IMR-90 (cell line): ENCODE data around the gene PTPRCAP. TPM values are rescaled to one million over a fixed set of nuclear protein-coding genes. Genes with fewer than 3 reads are reported as not detected.

ENCODE experiments used
- ATAC-seq: fragments of 200-7000 bp; cut with Tn5 transposase; 2 replicates; pipeline ENCODE4 v1.9.1; 2020; ENCODE audit warnings: low read depth, mild to moderate bottlenecking, moderate library complexity
- BruUV-seq: library from RNA; stranded (reverse); fragments of 400-500 nt; replicated peaks from 2 replicates; lab custom pipeline; 2021; lab: Mats Ljungman, UMichigan
- CTCF ChIA-PET: fragments of 300-600 bp; formaldehyde crosslinking; extraction: SDS; loops from one replicate; lab custom pipeline; 2021; ENCODE audit warnings: antibody characterized with exemption; lab: Yijun Ruan, JAX
- POLR2A ChIA-PET: fragments of 300-600 bp; sonication (Branson Sonifier 250); formaldehyde crosslinking; loops from one replicate; lab custom pipeline; 2022; ENCODE audit warnings: antibody characterized with exemption; ENCODE audit not compliant: unreplicated experiment; lab: Charles Lee
- DNase-seq: peaks from one replicate; pipeline ENCODE4 v3.0.0; 2013
- H2AFZ ChIP-seq: replicated peaks from 2 replicates; pipeline ENCODE3; 2013; ENCODE audit warnings: low read length, mild to moderate bottlenecking; ENCODE audit not compliant: poor library complexity
- H2AK5ac ChIP-seq: 2 replicates; pipeline ENCODE4 v1.6.1; 2013; ENCODE audit warnings: low read depth, low read length, inconsistent platforms
- H2AK9ac ChIP-seq: replicated peaks from 2 replicates; pipeline ENCODE3; 2013; ENCODE audit warnings: mild to moderate bottlenecking, low read depth, low read length, moderate library complexity; ENCODE audit not compliant: poor library complexity
- H2BK120ac ChIP-seq: 2 replicates; pipeline ENCODE4 v1.6.1; 2013; ENCODE audit warnings: low read depth, low read length, inconsistent platforms
- H2BK15ac ChIP-seq: 3 replicates; pipeline ENCODE4 v1.6.1; 2013; ENCODE audit warnings: low read depth, low read length, inconsistent platforms
- H2BK20ac ChIP-seq: 2 replicates; pipeline ENCODE4 v1.6.1; 2013; ENCODE audit warnings: low read depth, mild to moderate bottlenecking, inconsistent platforms, low read length, moderate library complexity
- H2BK5ac ChIP-seq: 2 replicates; pipeline ENCODE4 v1.6.1; 2013; ENCODE audit warnings: mild to moderate bottlenecking, low read depth, low read length, inconsistent platforms; ENCODE audit not compliant: poor library complexity, severe bottlenecking
- H3K14ac ChIP-seq: replicated peaks from 2 replicates; pipeline ENCODE4 v1.6.1; 2013; ENCODE audit warnings: low read depth, low read length, inconsistent platforms
- H3K18ac ChIP-seq: 2 replicates; pipeline ENCODE4 v1.6.1; 2013; ENCODE audit warnings: low read depth, low read length, control low read depth
- H3K23ac ChIP-seq: 2 replicates; pipeline ENCODE4 v1.6.1; 2013; ENCODE audit warnings: low read depth, low read length, inconsistent platforms
- H3K27ac ChIP-seq: 2 replicates; pipeline ENCODE4 v1.5.1; 2013; ENCODE audit warnings: mild to moderate bottlenecking, control low read depth, low read length; ENCODE audit not compliant: insufficient read depth
- H3K27me3 ChIP-seq: 2 replicates; pipeline ENCODE4 v1.6.1; 2013; ENCODE audit warnings: low read length; ENCODE audit not compliant: control insufficient read depth, insufficient read depth
- H3K36me3 ChIP-seq: 2 replicates; pipeline ENCODE4 v1.6.1; 2013; ENCODE audit warnings: low read length, mixed read lengths; ENCODE audit not compliant: control insufficient read depth, insufficient read depth
- H3K4ac ChIP-seq: 2 replicates; pipeline ENCODE4 v1.6.1; 2013; ENCODE audit warnings: low read depth, low read length, inconsistent platforms
- H3K4me1 ChIP-seq: 2 replicates; pipeline ENCODE4 v1.6.1; 2013; ENCODE audit warnings: low read length, mixed read lengths; ENCODE audit not compliant: control insufficient read depth, insufficient read depth
- H3K4me2 ChIP-seq: 2 replicates; pipeline ENCODE4 v1.6.1; 2013; ENCODE audit warnings: low read depth, mild to moderate bottlenecking, control low read depth, low read length, moderate library complexity
- H3K4me3 ChIP-seq: 2 replicates; pipeline ENCODE4 v1.5.1; 2013; ENCODE audit warnings: low read depth, mild to moderate bottlenecking, control low read depth, low read length, moderate library complexity; ENCODE audit not compliant: insufficient read depth
- H3K56ac ChIP-seq: 2 replicates; pipeline ENCODE4 v1.6.1; 2013; ENCODE audit warnings: low read length, inconsistent platforms; ENCODE audit not compliant: insufficient read depth; ENCODE audit errors: extremely low read depth
- H3K79me1 ChIP-seq, 2 experiments: 2 replicates each; pipeline ENCODE4 v1.6.1; 2013; ENCODE audit warnings: low read length in 2 of 2, inconsistent platforms in 1 of 2, low read depth in 1 of 2
- H3K9ac ChIP-seq: 2 replicates; pipeline ENCODE4 v1.6.1; 2013; ENCODE audit warnings: low read depth, low read length, control low read depth
- H3K9me1 ChIP-seq: 2 replicates; pipeline ENCODE4 v1.6.1; 2013; ENCODE audit warnings: low read length, inconsistent platforms; ENCODE audit not compliant: insufficient read depth
- H3K9me3 ChIP-seq: 2 replicates; pipeline ENCODE4 v1.6.1; 2013; ENCODE audit warnings: low read length; ENCODE audit not compliant: control insufficient read depth, insufficient read depth
- H4K20me1 ChIP-seq: 2 replicates; pipeline ENCODE4 v1.6.1; 2013; ENCODE audit warnings: low read length, inconsistent platforms; ENCODE audit not compliant: insufficient read depth
- H4K5ac ChIP-seq: 2 replicates; pipeline ENCODE4 v1.6.1; 2013; ENCODE audit warnings: mild to moderate bottlenecking, low read depth, low read length, control low read depth
- H4K8ac ChIP-seq, 2 experiments: 2 replicates each; pipeline ENCODE4 v1.6.1; 2013; ENCODE audit warnings: low read depth in 2 of 2, low read length in 2 of 2, control low read depth in 1 of 2, inconsistent platforms in 1 of 2
- H4K91ac ChIP-seq: 2 replicates; pipeline ENCODE4 v1.6.1; 2013; ENCODE audit warnings: low read depth, low read length, inconsistent platforms; ENCODE audit not compliant: insufficient read depth
- BHLHE40 ChIP-seq: fragments of 150-350 bp; IDR thresholded peaks from 2 replicates; pipeline ENCODE4 v1.6.1; 2016; ENCODE audit warnings: mild to moderate bottlenecking, low read depth, low read length
- CTCF ChIP-seq: conservative IDR thresholded peaks from 2 replicates; pipeline ENCODE4 v1.5.1; 2012; ENCODE audit warnings: mild to moderate bottlenecking, low read depth, low read length, improper control_type of control experiment
- ELK1 ChIP-seq: fragments of 150-350 bp; IDR thresholded peaks from 2 replicates; pipeline ENCODE4 v1.6.1; 2016; ENCODE audit warnings: low read depth, mild to moderate bottlenecking, low read length, moderate library complexity, borderline replicate concordance
- MAFK ChIP-seq: IDR thresholded peaks from 2 replicates; pipeline ENCODE4 v1.6.1; 2012; ENCODE audit warnings: low read depth, low read length, improper control_type of control experiment
- SMC3 ChIP-seq: fragments of 150-350 bp; IDR thresholded peaks from 2 replicates; pipeline ENCODE4 v1.6.1; 2016; ENCODE audit warnings: low read depth, mild to moderate bottlenecking, antibody characterized with exemption, low read length, moderate library complexity
- WGBS, 2 experiments: methylation state at CpG; one replicate each; pipeline versions ENCODE4 v1.1.5 to v1.1.7; 2013; ENCODE audit warnings: missing lambda C conversion rate in 2 of 2; ENCODE audit not compliant: insufficient read length in 1 of 2; ENCODE audit errors: extremely low coverage in 2 of 2; 5-methylcytosine and 5-hydroxymethylcytosine counted together
- dilution Hi-C: fragments of 300-500 bp; cut with HindIII; formaldehyde crosslinking; loops from one replicate; pipeline ENCODE4 v1.14.3; 2018; ENCODE audit warnings: low sequenced_read_pairs; ENCODE audit not compliant: unreplicated experiment
- in situ Hi-C: fragments of 300-500 bp; cut with MboI; formaldehyde crosslinking; loops from 3 replicates; pipeline ENCODE4 v1.14.3; 2019; ENCODE audit warnings: low sequenced_read_pairs, inconsistent platforms, mixed read lengths
- intact Hi-C: fragments of 100-400 bp; cut with micrococcal nuclease; formaldehyde crosslinking; loops from 2 replicates; pipeline ENCODE4 v1.10.0; 2022
- polyA plus RNA-seq, 3 experiments: library from polyadenylated mRNA; depleted of rRNA; stranded (reverse); fragments of >200 nt; gene quantifications; 2 replicates each; pipeline ENCODE4 v1.2.3, GENCODE V29; 2012; ENCODE audit warnings: low replicate concordance in 1 of 3
- total RNA-seq: library from RNA; depleted of rRNA; stranded (reverse); fragments of >200 nt; gene quantifications from 2 replicates; pipeline ENCODE4 v1.2.3, GENCODE V29; 2012

PTPRCAP gene
- total and polyA plus RNA-seq, 2 of the 4 experiments (the other 2 are of a cell fraction): 0.24 TPM; not detected in 1

DNA sequence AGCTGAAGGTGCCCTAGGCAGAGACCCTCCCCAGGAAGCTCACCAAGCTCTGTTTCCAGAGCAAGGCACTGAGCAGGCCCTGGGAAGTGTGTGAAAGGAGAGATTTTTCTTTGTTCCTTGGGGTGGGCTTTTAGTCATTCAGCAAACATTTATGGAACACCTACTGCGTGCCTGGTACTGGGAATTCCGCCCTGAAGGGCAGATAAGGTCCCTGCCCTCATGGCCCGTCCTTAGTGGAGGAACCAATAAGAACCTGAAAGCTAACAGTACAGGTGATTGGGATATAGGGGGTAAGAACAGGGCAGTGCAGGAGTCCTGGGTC, 27.7 kb upstream of the PTPRCAP start:
- H2AK9ac ChIP-seq: peak overlapping the region; percentile 95
- TF ChIP-seq ELK1: no peak
- no peak for TF ChIP-seq MAFK
- no peak for TF ChIP-seq BHLHE40
- TF ChIP-seq CTCF: no peak
- no peak for TF ChIP-seq SMC3
- peaks cover 4 to 24% of the 10 kb centered on the region in 2 experiments; a peak in 2 of 4 replicates for H3K79me1 ChIP-seq
- no peak for ATAC-seq
- peak overlapping the region; percentile 88 for H3K4me2 ChIP-seq
- H2AFZ ChIP-seq: peak overlapping the region; percentile 97
- H3K14ac ChIP-seq: peak overlapping the region; percentile 89; the same call in 1 of the 2 replicates
- no peak overlapping the region for H2BK20ac ChIP-seq
- H3K9me1 ChIP-seq: peaks cover 12% of the 10 kb centered on the region
- BruUV-seq: no TSS peak
- peak overlapping the region; percentile 41 for H2BK5ac ChIP-seq
- no peak overlapping the region; the same call in 1 of the 2 replicates for H4K91ac ChIP-seq
- peaks cover 2% of the 10 kb centered on the region; the same call in 1 of the 2 replicates for H3K36me3 ChIP-seq
- 85% methylated on average over 3 of the region's 3 CpGs; no CpG with 5 or more reads in 1 of the 2 experiments for WGBS, 2 experiments
- DNase-seq: no peak
- H2BK15ac ChIP-seq: no peak overlapping the region
- in situ Hi-C loops (no loop called here), intact Hi-C loops (no loop called here), dilution Hi-C loops (no loop called here)
- no peak overlapping the region for H2BK120ac ChIP-seq
- no peak overlapping the region for H3K18ac ChIP-seq
- peak overlapping the region; percentile 49; the same call in 1 of the 2 replicates for H2AK5ac ChIP-seq
- CTCF ChIA-PET: interaction anchor here (0.9 kb wide), 1 partner anchor 114 kb away, joined by 3 read pairs; no protein-coding TSS in a partner anchor
- H3K9me3 ChIP-seq: no peaks in the 10 kb centered on the region
- peak overlapping the region; percentile 56 for H3K27ac ChIP-seq
- peak overlapping the region; percentile 92 to 95 for H4K8ac ChIP-seq
- no peak overlapping the region for H3K56ac ChIP-seq
- POLR2A ChIA-PET: interaction anchor here (0.5 kb wide), 1 partner anchor 52 kb away, joined by 6 read pairs; no protein-coding TSS in a partner anchor
- 0 out of 2 replicates have a peak overlapping the region, but pooled peaks have one; percentile 33 for H3K23ac ChIP-seq
- peak overlapping the region; percentile 84; the same call in 1 of the 2 replicates for H3K4ac ChIP-seq
- peaks cover 9% of the 10 kb centered on the region for H3K4me1 ChIP-seq
- H3K27me3 ChIP-seq: no peaks in the 10 kb centered on the region; the same call in 1 of the 2 replicates
- H4K20me1 ChIP-seq: no peaks in the 10 kb centered on the region
- peak overlapping the region; percentile 62 for H3K4me3 ChIP-seq
- H3K9ac ChIP-seq: peak overlapping the region; percentile 54; the same call in 1 of the 2 replicates
- H4K5ac ChIP-seq: peak overlapping the region; percentile 79; the same call in 1 of the 2 replicates
